CD14-positive monocyte (primary cell): ENCODE results near the gene TNFAIP1. TPM values are rescaled to one million over a fixed set of nuclear protein-coding genes. Genes with fewer than 3 reads are reported as not detected.

Experiments
- DNase-seq, 3 donors: peaks; one replicate each; pipeline ENCODE4 v3.0.0-alpha.2; 2011 to 2022
- H2AFZ ChIP-seq: 2 replicates; pipeline ENCODE4 v1.6.0; 2012; ENCODE audit warnings: mild to moderate bottlenecking, low read depth, low read length, inconsistent platforms; ENCODE audit not compliant: insufficient read depth, poor library complexity, severe bottlenecking
- H3K27ac ChIP-seq, 2 donors: 1 replicate in 1 of 2; 2 replicates in 1 of 2; pipeline ENCODE4 v1.5.1; 2012 to 2013; ENCODE audit warnings: low read length in 2 of 2, control low read depth in 1 of 2, inconsistent platforms in 1 of 2, low read depth in 1 of 2, mild to moderate bottlenecking in 1 of 2
- H3K27me3 ChIP-seq, 2 donors: one replicate each; pipeline versions ENCODE4 v1.6.0 to v1.6.1; 2011 to 2013; ENCODE audit warnings: low read length in 2 of 2; ENCODE audit not compliant: control insufficient read depth in 2 of 2, insufficient read depth in 2 of 2
- H3K36me3 ChIP-seq, 2 donors: replicated peaks in 1 of 2; 1 replicate in 1 of 2; 2 replicates in 1 of 2; pipeline versions ENCODE4 v1.5.1 to v1.6.1; 2012 to 2013; ENCODE audit warnings: low read length in 2 of 2, control low read depth in 1 of 2, inconsistent platforms in 1 of 2, mild to moderate bottlenecking in 1 of 2; ENCODE audit not compliant: insufficient read depth in 2 of 2, control insufficient read depth in 1 of 2
- H3K4me1 ChIP-seq, 2 donors: 1 replicate in 1 of 2; 2 replicates in 1 of 2; pipeline versions ENCODE4 v1.5.1 to v1.6.1; 2012 to 2013; ENCODE audit warnings: low read length in 2 of 2, control low read depth in 1 of 2, inconsistent platforms in 1 of 2, mild to moderate bottlenecking in 1 of 2, moderate library complexity in 1 of 2; ENCODE audit not compliant: insufficient read depth in 2 of 2, control insufficient read depth in 1 of 2
- H3K4me2 ChIP-seq: replicated peaks from 2 replicates; pipeline ENCODE3; 2012; ENCODE audit warnings: low read length, moderate library complexity, mild to moderate bottlenecking; ENCODE audit not compliant: poor library complexity, severe bottlenecking; ENCODE audit errors: extremely low read depth
- H3K4me3 ChIP-seq, 3 experiments: fragments of 200-600 bp in 1 of 3; sonication (generic) in 1 of 3; replicated peaks in 1 of 3; 1 replicate in 2 of 3; 2 replicates in 1 of 3; pipeline ENCODE4 v1.5.1; 2011 to 2013; ENCODE audit warnings: low read length in 3 of 3, mild to moderate bottlenecking in 3 of 3, control low read depth in 2 of 3, low read depth in 2 of 3, inconsistent platforms in 1 of 3, moderate library complexity in 1 of 3
- H3K79me2 ChIP-seq: 2 replicates; pipeline ENCODE4 v1.6.0; 2012; ENCODE audit warnings: mild to moderate bottlenecking, control low read depth, inconsistent platforms, low read length, moderate library complexity; ENCODE audit not compliant: insufficient read depth
- H3K9ac ChIP-seq: 2 replicates; pipeline ENCODE4 v1.6.0; 2017; ENCODE audit warnings: low read length, mild to moderate bottlenecking; ENCODE audit not compliant: insufficient read depth, poor library complexity, severe bottlenecking
- H3K9me3 ChIP-seq, 2 donors: replicated peaks in 1 of 2; 1 replicate in 1 of 2; 2 replicates in 1 of 2; pipeline versions ENCODE4 v1.5.1 to v1.6.1; 2012 to 2013; ENCODE audit warnings: low read length in 2 of 2, control low read depth in 1 of 2; ENCODE audit not compliant: control insufficient read depth in 1 of 2, insufficient read depth in 1 of 2
- H4K20me1 ChIP-seq: 2 replicates; pipeline ENCODE4 v1.6.0; 2012; ENCODE audit warnings: mild to moderate bottlenecking, low read length, control low read depth, moderate library complexity; ENCODE audit not compliant: insufficient read depth
- H3K27ac Mint-ChIP-seq, 7 donors: one replicate each; pipeline ENCODE4 v1.8.0; 2020; ENCODE audit warnings: mild to moderate bottlenecking in 7 of 7, mixed read lengths in 7 of 7, moderate library complexity in 6 of 7, inconsistent platforms in 2 of 7
- H3K27me3 Mint-ChIP-seq, 3 donors: one replicate each; pipeline ENCODE4 v1.8.0; 2021 to 2022; ENCODE audit warnings: low read depth in 3 of 3, mild to moderate bottlenecking in 3 of 3, mixed read lengths in 3 of 3, moderate library complexity in 3 of 3, inconsistent platforms in 1 of 3
- H3K36me3 Mint-ChIP-seq, 2 donors: one replicate each; pipeline ENCODE4 v1.8.0; 2020; ENCODE audit warnings: mixed read lengths in 2 of 2, inconsistent platforms in 1 of 2, mild to moderate bottlenecking in 1 of 2
- H3K4me1 Mint-ChIP-seq: one replicate; pipeline ENCODE4 v1.8.0; 2020; ENCODE audit warnings: mild to moderate bottlenecking, mixed read lengths
- H3K4me3 Mint-ChIP-seq, 2 donors: one replicate each; pipeline ENCODE4 v1.8.0; 2020; ENCODE audit warnings: mild to moderate bottlenecking in 2 of 2, mixed read lengths in 2 of 2, moderate library complexity in 1 of 2
- H3K9me3 Mint-ChIP-seq, 7 donors: one replicate each; pipeline ENCODE4 v1.8.0; 2020 to 2022; ENCODE audit warnings: mixed read lengths in 7 of 7, mild to moderate bottlenecking in 6 of 7, moderate library complexity in 6 of 7, inconsistent platforms in 2 of 7
- WGBS: methylation state at CpG from one replicate; pipeline ENCODE4 v1.1.5; 2013; ENCODE audit warnings: missing lambda C conversion rate; ENCODE audit not compliant: insufficient coverage; 5-methylcytosine and 5-hydroxymethylcytosine counted together
- intact Hi-C, 2 donors: fragments of 100-400 bp; cut with micrococcal nuclease; formaldehyde crosslinking; loops; one replicate each; pipeline versions ENCODE4 v1.15.0 to v1.15.1; 2023
- polyA plus RNA-seq, 3 donors: library from polyadenylated mRNA; depleted of rRNA in 1 of 3; unstranded in 2 of 3; stranded (reverse) in 1 of 3; fragments of 300-500 nt in 2 of 3; fragments of >200 nt in 1 of 3; fragmentation: Illumina TruSeq in 2 of 3; gene quantifications; 1 replicate in 2 of 3; 2 replicates in 1 of 3; pipeline ENCODE4 v1.2.3, GENCODE V29; 2012 to 2021
- TF ChIP-seq, protein P1 (sequence below): fragments of 200-600 bp; IDR thresholded peaks from one replicate; pipeline ENCODE4 v1.8.0; 2022; ENCODE audit warnings: antibody characterized with exemption, mild to moderate bottlenecking

The TNFAIP1 gene
- polyA plus RNA-seq, 3 donors = 7.2 to 9.5 (median 9.4) TPM

DNA sequence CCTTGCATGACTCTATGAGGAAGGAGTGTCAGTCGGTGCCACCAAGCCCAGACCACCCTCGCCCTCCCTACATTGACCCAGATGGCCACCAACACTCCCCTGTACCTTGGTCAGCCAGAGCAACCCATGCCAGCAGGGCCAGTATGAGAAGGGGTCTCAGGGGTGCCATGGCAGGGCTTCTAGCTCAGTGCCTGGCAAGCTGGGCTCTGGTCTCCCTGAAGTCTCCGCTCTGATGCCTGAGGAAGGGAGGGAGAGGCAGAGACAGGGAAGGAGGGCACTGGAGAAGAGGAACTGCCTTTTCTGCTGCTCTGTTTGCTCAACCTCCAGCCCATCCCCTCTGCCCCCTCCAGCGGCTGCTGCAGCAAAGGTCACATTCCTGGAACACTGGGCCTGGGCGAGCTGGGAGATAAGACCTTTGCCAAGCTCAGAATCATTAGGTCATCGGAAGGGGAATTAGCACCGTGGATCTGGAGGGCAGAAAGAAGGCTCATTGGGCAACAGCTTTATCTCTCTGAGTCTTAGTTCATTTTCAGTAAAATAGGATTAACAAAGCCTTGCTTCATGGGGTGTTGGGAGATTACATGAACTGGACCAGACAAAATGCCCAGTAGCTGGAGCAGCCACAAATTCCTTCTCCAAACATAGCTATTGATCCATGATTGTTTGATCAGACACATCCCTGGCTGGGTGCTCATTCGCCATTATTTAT, 34.6 kb downstream of the TNFAIP1 start, which contains the start of gene VTN:
VTN (minus strand) TSS at position 273 of the 709 bp plus-strand sequence; CDS start at position 169, 104 bp downstream.
- Histone ChIP-seq H3K9me3 (peaks cover 2 to 7% of the 10 kb centered on the region in 2 donors), H3K27ac (no peak within 1 kb of the TSS), H3K4me1 (peaks cover 23 to 34% of the 10 kb centered on the region in 2 donors), H3K4me3 (peak within 1 kb of the TSS in 2 of 3 experiments; percentile 17 to 74), H3K9ac (peak within 1 kb of the TSS; percentile 49), H3K4me2 (peak within 1 kb of the TSS; percentile 87), H2AFZ (peak within 1 kb of the TSS; percentile 82), H4K20me1 (peaks cover 4% of the 10 kb centered on the region), H3K36me3 (peaks cover 5 to 6% of the 10 kb centered on the region in 2 donors), H3K79me2 (no peaks in the 10 kb centered on the region), H3K27me3 (peaks cover 13 to 20% of the 10 kb centered on the region in 2 donors)
- peaks cover 0 to 5% (median 1%) of the 10 kb centered on the region in 7 donors for H3K9me3 Mint-ChIP-seq
- peaks cover 22 to 42% (median 25%) of the 10 kb centered on the region in 3 donors for H3K27me3 Mint-ChIP-seq
- intact Hi-C loops = no loop called here
- H3K4me1 Mint-ChIP-seq = peaks cover 27% of the 10 kb centered on the region
- H3K4me3 Mint-ChIP-seq = peak within 1 kb of the TSS; percentile 80 to 87
- DNase-seq = peak in 1 of 3 donors; percentile 37
- TF ChIP-seq, protein P1, sequence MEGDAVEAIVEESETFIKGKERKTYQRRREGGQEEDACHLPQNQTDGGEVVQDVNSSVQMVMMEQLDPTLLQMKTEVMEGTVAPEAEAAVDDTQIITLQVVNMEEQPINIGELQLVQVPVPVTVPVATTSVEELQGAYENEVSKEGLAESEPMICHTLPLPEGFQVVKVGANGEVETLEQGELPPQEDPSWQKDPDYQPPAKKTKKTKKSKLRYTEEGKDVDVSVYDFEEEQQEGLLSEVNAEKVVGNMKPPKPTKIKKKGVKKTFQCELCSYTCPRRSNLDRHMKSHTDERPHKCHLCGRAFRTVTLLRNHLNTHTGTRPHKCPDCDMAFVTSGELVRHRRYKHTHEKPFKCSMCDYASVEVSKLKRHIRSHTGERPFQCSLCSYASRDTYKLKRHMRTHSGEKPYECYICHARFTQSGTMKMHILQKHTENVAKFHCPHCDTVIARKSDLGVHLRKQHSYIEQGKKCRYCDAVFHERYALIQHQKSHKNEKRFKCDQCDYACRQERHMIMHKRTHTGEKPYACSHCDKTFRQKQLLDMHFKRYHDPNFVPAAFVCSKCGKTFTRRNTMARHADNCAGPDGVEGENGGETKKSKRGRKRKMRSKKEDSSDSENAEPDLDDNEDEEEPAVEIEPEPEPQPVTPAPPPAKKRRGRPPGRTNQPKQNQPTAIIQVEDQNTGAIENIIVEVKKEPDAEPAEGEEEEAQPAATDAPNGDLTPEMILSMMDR = no peak
- peaks cover 16 to 26% of the 10 kb centered on the region in 2 donors for H3K36me3 Mint-ChIP-seq
- peak within 1 kb of the TSS in 6 of 7 donors; percentile 6 to 82 (median 30) for H3K27ac Mint-ChIP-seq
- 35% methylated on average over 6 of the region's 8 CpGs for WGBS

DNA sequence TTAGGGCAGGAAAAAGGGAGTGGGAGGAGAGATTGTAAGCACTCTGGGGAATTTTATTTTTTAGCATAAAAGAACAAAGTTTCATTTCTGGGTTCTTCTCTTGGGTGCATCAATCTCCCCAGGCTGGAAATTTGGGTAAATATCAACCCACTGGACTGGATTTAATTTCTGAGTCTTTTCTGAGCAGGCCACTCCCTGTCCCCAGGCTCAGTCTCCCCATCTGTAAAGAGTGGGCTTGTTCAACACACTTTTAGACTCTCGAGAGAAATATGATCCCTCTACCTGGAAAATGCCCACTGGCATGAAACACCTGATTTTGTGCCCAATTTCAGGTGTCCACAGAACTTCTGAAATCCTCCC, 35.2 kb downstream of the TNFAIP1 start:
- peak overlapping the region in 1 of 3 experiments; percentile 74 for H3K4me3 ChIP-seq
- peak overlapping the region in 1 of 7 donors; percentile 15 for H3K27ac Mint-ChIP-seq
- peak overlapping the region; percentile 87 for H3K4me2 ChIP-seq
- peaks cover 13 to 20% of the 10 kb centered on the region in 2 donors for H3K27me3 ChIP-seq
- no peaks in the 10 kb centered on the region for H3K79me2 ChIP-seq
- peaks cover 16 to 21% of the 10 kb centered on the region in 2 donors for H3K36me3 Mint-ChIP-seq
- H3K27ac ChIP-seq = no peak overlapping the region
- peaks cover 4% of the 10 kb centered on the region for H4K20me1 ChIP-seq
- no peak overlapping the region for H2AFZ ChIP-seq
- TF ChIP-seq, protein P1 = no peak
- H3K9me3 ChIP-seq = peaks cover 2 to 7% of the 10 kb centered on the region in 2 donors
- intact Hi-C loops = no loop called here
- no peak overlapping the region for H3K9ac ChIP-seq
- peaks cover 0 to 4% of the 10 kb centered on the region in 2 donors for H3K36me3 ChIP-seq
- H3K4me1 Mint-ChIP-seq = peaks cover 27% of the 10 kb centered on the region
- DNase-seq = no peak
- peaks cover 0 to 5% (median 1%) of the 10 kb centered on the region in 7 donors for H3K9me3 Mint-ChIP-seq
- H3K4me3 Mint-ChIP-seq = no peak overlapping the region
- WGBS = 100% methylated on average over 1 of the region's 1 CpG
- H3K4me1 ChIP-seq = peaks cover 23 to 34% of the 10 kb centered on the region in 2 donors
- H3K27me3 Mint-ChIP-seq = peaks cover 22 to 44% (median 25%) of the 10 kb centered on the region in 3 donors
